Kidney (tissue), 14 donors: ENCODE data around the gene GJA3. TPM values are rescaled to one million over a fixed set of nuclear protein-coding genes. Genes with fewer than 3 reads are reported as not detected.

Source experiments
- DNase-seq, 5 donors: peaks; one replicate each; pipeline ENCODE4 v3.0.0-alpha.2; 2013 to 2020
- FAIRE-seq: peaks from 2 replicates; lab custom pipeline; 2012; peaks lifted over from hg19 to GRCh38; lab: Jason Lieb, UNC
- H3K27ac ChIP-seq, 2 donors: one replicate each; pipeline ENCODE4 v1.7.0; 2013; ENCODE audit warnings: low read depth in 2 of 2, low read length in 2 of 2, inconsistent platforms in 1 of 2
- H3K27me3 ChIP-seq: one replicate; pipeline ENCODE4 v1.7.1; 2013; ENCODE audit warnings: low read length, inconsistent platforms; ENCODE audit not compliant: control insufficient read depth, insufficient read depth
- H3K36me3 ChIP-seq, 3 donors: one replicate each; pipeline versions ENCODE4 v1.7.0 to v1.7.1; 2013; ENCODE audit warnings: low read length in 3 of 3, control low read depth in 1 of 3, inconsistent platforms in 1 of 3; ENCODE audit not compliant: insufficient read depth in 3 of 3, control insufficient read depth in 2 of 3
- H3K4me1 ChIP-seq, 3 donors: one replicate each; pipeline versions ENCODE4 v1.7.0 to v1.7.1; 2013; ENCODE audit warnings: low read length in 3 of 3, inconsistent platforms in 1 of 3, low read depth in 1 of 3; ENCODE audit not compliant: control insufficient read depth in 2 of 3, insufficient read depth in 2 of 3
- H3K4me3 ChIP-seq, 3 donors: one replicate each; pipeline versions ENCODE4 v1.7.0 to v1.8.1; 2013; ENCODE audit warnings: low read length in 3 of 3, control low read depth in 1 of 3, inconsistent platforms in 1 of 3
- H3K9ac ChIP-seq, 3 donors: one replicate each; pipeline versions ENCODE4 v1.7.0 to v1.7.1; 2013; ENCODE audit warnings: low read length in 3 of 3, control low read depth in 1 of 3, inconsistent platforms in 1 of 3
- H3K9me3 ChIP-seq, 3 donors: one replicate each; pipeline versions ENCODE4 v1.7.0 to v1.7.1; 2013; ENCODE audit warnings: low read length in 3 of 3, control low read depth in 1 of 3, inconsistent platforms in 1 of 3; ENCODE audit not compliant: control insufficient read depth in 2 of 3, insufficient read depth in 1 of 3
- intact Hi-C: fragments of 100-400 bp; cut with DNase I; formaldehyde crosslinking; loops from one replicate; pipeline ENCODE4 v1.11.1; 2022
- polyA plus RNA-seq: library from polyadenylated mRNA; stranded (reverse); fragments of 350-450 nt; fragmentation: Illumina TruSeq; extraction: RNeasy Lipid Tissue Mini Kit (QIAGEN cat#74804); gene quantifications from one replicate; pipeline ENCODE4 v1.2.3, GENCODE V29; 2014; ENCODE audit warnings: low read depth, low replicate concordance; ENCODE audit not compliant: insufficient read depth
- total RNA-seq: library from RNA; stranded (reverse); fragmentation: NEBNext Ultra II Directional; extraction: Animal tissue kit (Norgen Biotek cat#: 25700); gene quantifications from one replicate; pipeline ENCODE4 v1.2.1, GENCODE V29; 2021
- TF ChIP-seq, protein P1 (sequence below): IDR thresholded peaks from 3 replicates; pipeline ENCODE4 v1.5.1; 2012; ENCODE audit warnings: mild to moderate bottlenecking, moderate library complexity, borderline replicate concordance; ENCODE audit not compliant: insufficient read depth; ENCODE audit errors: extremely low read depth
- donor health status: control.
- donor health status: control.
- donor health status: control.
- donor health status: control.
- donor health status: control.
- donor health status: DM: yes; HTN: yes; CAD: no.
- donor health status: Normal renal cell carcinoma (clear cell type).

GJA3 gene
- total and polyA plus RNA-seq, 2 donors from 2014 or later = 0.16 to 1.1 TPM

DNA sequence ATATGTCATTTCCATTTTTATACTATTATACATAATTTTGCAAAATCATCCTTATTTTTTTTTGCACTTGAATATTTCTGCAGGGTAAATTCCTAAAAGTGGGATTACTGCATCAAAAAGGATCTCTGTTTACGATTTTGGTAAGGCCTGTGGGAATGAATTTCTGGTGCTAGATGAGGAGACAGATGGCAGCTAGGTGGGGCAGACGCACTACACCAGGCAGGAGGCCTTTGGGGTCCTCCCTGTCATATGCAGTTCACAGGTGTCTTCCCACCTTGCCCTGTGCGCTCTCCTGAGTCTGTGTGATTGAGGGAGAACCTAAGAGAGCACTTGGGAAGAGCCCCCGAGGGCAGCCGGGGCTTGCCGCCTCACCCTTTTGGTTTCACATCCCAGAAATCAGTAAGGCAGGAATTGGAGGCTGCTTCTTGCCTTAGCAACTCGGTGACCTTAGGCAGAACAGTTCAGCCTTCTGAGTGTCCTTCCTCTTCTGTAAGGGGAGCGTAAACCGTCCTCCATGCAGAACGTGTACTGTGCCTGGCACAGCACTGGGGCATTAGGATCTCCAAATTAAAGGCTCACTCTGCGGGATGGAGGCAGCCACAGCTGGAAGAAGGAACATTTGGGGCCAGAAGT is 45.3 kb upstream of the GJA3 start:
- Histone ChIP-seq H3K4me3 (no peak overlapping the region), H3K36me3 (no peaks in the 10 kb centered on the region), H3K27me3 (no peaks in the 10 kb centered on the region), H3K9ac (no peak overlapping the region), H3K4me1 (no peaks in the 10 kb centered on the region), H3K27ac (no peak overlapping the region), H3K9me3 (peaks cover 0 to 5% (median 0%) of the 10 kb centered on the region in 3 donors)
- DNase-seq = no peak
- TF ChIP-seq, protein P1, sequence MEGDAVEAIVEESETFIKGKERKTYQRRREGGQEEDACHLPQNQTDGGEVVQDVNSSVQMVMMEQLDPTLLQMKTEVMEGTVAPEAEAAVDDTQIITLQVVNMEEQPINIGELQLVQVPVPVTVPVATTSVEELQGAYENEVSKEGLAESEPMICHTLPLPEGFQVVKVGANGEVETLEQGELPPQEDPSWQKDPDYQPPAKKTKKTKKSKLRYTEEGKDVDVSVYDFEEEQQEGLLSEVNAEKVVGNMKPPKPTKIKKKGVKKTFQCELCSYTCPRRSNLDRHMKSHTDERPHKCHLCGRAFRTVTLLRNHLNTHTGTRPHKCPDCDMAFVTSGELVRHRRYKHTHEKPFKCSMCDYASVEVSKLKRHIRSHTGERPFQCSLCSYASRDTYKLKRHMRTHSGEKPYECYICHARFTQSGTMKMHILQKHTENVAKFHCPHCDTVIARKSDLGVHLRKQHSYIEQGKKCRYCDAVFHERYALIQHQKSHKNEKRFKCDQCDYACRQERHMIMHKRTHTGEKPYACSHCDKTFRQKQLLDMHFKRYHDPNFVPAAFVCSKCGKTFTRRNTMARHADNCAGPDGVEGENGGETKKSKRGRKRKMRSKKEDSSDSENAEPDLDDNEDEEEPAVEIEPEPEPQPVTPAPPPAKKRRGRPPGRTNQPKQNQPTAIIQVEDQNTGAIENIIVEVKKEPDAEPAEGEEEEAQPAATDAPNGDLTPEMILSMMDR = no peak
- FAIRE-seq = no peak
- intact Hi-C loops = no loop called here

DNA sequence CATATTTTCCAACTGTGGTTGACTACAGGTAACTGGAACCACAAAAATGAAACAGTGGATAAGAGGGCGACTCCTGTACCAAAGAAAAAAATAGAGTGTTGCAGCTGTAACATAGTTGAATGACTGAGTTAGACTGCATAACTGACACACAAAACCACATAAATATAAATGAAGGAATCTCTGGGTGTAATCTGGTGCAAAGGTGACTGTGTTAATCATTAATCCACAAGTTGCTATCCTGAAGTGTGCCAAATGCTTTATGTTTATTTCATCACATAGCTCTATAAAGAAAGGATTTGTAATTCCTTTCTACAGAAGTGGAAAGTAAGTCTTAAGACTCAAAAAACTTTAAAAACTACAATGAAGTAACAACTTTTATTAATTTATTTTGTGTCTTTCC is 37.9 kb upstream of the GJA3 start:
- FAIRE-seq (no peak), DNase-seq (no peak)
- peaks cover 0 to 7% (median 0%) of the 10 kb centered on the region in 3 donors for H3K4me1 ChIP-seq
- H3K4me3 ChIP-seq = no peak overlapping the region
- H3K9ac ChIP-seq = no peak overlapping the region
- peaks cover 20% of the 10 kb centered on the region for H3K27me3 ChIP-seq
- TF ChIP-seq, protein P1 = no peak
- intact Hi-C loops = no loop called here
- H3K36me3 ChIP-seq = no peaks in the 10 kb centered on the region
- H3K9me3 ChIP-seq = peaks cover 0 to 5% (median 0%) of the 10 kb centered on the region in 3 donors
- no peak overlapping the region for H3K27ac ChIP-seq

DNA sequence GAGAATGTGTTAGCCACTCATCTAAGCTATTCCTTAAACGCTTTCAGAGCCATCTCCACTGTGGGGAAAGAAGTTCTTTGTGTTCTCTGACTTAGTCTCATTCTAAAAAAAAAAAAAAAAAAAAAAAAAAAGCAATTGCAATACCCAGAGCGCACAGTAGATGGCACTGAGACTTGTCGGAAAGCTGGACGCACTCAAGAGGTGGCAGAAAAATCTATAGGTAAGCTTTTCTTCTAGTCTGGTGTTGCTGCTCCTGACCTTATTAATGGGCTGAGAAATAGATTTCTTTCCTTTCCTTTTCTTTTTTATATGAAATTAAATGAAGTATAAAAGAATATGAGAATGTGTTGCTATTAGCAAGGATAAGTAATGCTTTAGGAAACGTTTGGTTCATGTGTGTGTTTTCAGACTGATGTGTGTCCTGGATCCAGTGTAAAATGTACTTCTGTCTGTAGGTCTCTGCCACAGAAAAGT is 36.5 kb upstream of the GJA3 start:
- peaks cover 0 to 7% (median 0%) of the 10 kb centered on the region in 3 donors for H3K4me1 ChIP-seq
- H3K27me3 ChIP-seq = peaks cover 22% of the 10 kb centered on the region
- TF ChIP-seq, protein P1 = peak; percentile 64
- H3K9me3 ChIP-seq = peaks cover 0 to 5% (median 0%) of the 10 kb centered on the region in 3 donors
- no peak overlapping the region for H3K27ac ChIP-seq
- FAIRE-seq = peak; percentile 94
- no peak overlapping the region for H3K9ac ChIP-seq
- DNase-seq = peak in 2 of 5 donors; percentile 73 to 74
- intact Hi-C loops = no loop called here
- no peak overlapping the region for H3K4me3 ChIP-seq
- no peaks in the 10 kb centered on the region for H3K36me3 ChIP-seq
